BLaER1 (cell line): ENCODE results near the gene SLC7A7.
A peak's percentile ranks its signal among the peaks of the same experiment; 100 is the strongest.
"Not testable (repeated sequence)": the region's sequence is repeated elsewhere in the genome, so short reads cannot be mapped to it uniquely, and the experiment has no call there.

Experiments used
- H3K27ac ChIP-seq: shearing (Covaris generic); formaldehyde crosslinking; 2 replicates; pipeline ENCODE4 v1.8.1; 2022
- H3K27me3 ChIP-seq: shearing (Covaris generic); formaldehyde crosslinking; 2 replicates; pipeline ENCODE4 v1.8.1; 2022
- H3K36me3 ChIP-seq: shearing (Covaris generic); formaldehyde crosslinking; 2 replicates; pipeline ENCODE4 v1.8.1; 2022
- H3K4me1 ChIP-seq: shearing (Covaris generic); formaldehyde crosslinking; 2 replicates; pipeline ENCODE4 v1.8.1; 2022
- H3K4me2 ChIP-seq: shearing (Covaris generic); formaldehyde crosslinking; 2 replicates; pipeline ENCODE4 v1.8.1; 2022
- H3K4me3 ChIP-seq: shearing (Covaris generic); formaldehyde crosslinking; 2 replicates; pipeline ENCODE4 v1.8.1; 2022
- H3K9ac ChIP-seq: shearing (Covaris generic); formaldehyde crosslinking; 2 replicates; pipeline ENCODE4 v1.8.1; 2022
- H3K9me3 ChIP-seq: shearing (Covaris generic); formaldehyde crosslinking; 2 replicates; pipeline ENCODE4 v1.8.1; 2022
- H4K20me1 ChIP-seq: shearing (Covaris generic); formaldehyde crosslinking; 2 replicates; pipeline ENCODE4 v1.8.1; 2022
- Cebpa-rat ChIP-seq: shearing (Covaris generic); IDR thresholded peaks from 2 replicates; pipeline ENCODE4 v1.8.1; 2022

Gene SLC7A7

DNA sequence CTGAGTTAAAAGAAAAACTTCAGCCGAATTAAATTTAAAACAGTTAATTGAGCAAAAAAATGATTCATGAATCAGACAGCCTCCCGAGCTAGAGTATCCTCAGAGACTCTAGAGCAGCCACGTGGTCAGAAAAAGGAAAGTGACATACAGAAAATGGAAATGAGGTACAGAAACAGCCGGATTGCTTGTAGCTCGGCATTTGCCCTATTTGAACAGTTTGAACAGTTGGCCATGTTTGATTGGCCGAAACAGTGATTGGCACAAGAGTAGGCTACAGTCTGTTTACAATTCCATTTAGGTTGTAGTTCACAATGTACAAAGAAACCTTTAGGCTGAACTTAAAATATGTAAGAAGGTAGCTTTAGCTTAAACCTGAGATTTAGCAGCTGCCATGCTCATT is 61.6 kb downstream of the SLC7A7 start:
- no peak overlapping the region for H3K27ac ChIP-seq
- no peak overlapping the region for H3K4me2 ChIP-seq
- no peaks in the 10 kb centered on the region for H3K36me3 ChIP-seq
- peaks cover 9% of the 10 kb centered on the region for H3K4me1 ChIP-seq
- H3K9me3 ChIP-seq: no peaks in the 10 kb centered on the region
- H3K9ac ChIP-seq: no peak overlapping the region
- H3K27me3 ChIP-seq: no peaks in the 10 kb centered on the region
- H3K4me3 ChIP-seq: no peak overlapping the region
- H4K20me1 ChIP-seq: no peaks in the 10 kb centered on the region
- no peak for TF ChIP-seq Cebpa-rat

DNA sequence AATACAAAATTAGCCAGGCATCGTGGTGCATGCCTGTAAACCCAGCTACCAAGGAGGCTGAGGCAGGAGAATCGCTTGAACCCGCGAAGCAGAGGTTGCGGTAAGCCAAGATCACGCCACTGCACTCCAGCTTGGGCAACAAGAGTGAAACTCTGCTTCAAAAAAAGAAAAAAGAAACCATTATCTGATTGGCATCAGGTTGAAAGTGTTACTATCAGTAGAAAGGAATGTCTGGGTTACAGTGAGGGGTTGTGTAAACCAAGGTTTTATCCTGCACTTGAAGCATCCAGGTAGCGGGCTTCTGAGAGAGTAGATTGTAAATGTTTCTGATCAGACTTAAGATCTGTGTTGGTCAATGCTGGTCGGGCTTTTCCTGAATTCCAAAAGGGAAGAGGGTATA is 62.8 kb downstream of the SLC7A7 start:
- Histone ChIP-seq H3K36me3 (no peaks in the 10 kb centered on the region), H4K20me1 (no peaks in the 10 kb centered on the region), H3K9me3 (no peaks in the 10 kb centered on the region), H3K27me3 (no peaks in the 10 kb centered on the region), H3K9ac (no peak overlapping the region), H3K27ac (no peak overlapping the region), H3K4me3 (no peak overlapping the region), H3K4me1 (peaks cover 16% of the 10 kb centered on the region), H3K4me2 (no peak overlapping the region)
- no peak for TF ChIP-seq Cebpa-rat

DNA sequence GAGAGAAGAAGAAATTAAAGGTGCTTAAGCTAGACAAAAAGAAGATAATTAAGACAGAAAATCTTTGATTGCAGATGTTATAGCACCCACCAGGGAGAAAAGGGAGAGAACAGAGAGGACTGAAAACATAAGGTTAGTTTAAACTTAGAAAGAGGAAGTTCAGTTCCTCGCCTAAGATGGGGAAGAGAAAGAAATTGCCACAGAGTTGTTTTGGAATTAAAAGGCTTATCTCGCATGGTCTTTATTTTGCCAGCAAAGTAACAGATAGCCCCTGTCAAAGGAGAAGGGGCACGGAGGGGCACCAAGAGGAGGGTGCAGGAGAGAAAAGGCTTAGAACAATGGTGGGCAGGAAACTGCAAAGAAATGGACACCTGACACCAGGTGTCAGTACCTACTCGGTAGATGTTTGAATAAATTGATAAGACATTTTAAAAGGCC is 66.6 kb downstream of the SLC7A7 start:
- Histone ChIP-seq H3K4me2 (peak overlapping the region; percentile 63), H3K4me1 (peaks cover 16% of the 10 kb centered on the region), H3K27me3 (no peaks in the 10 kb centered on the region), H3K36me3 (no peaks in the 10 kb centered on the region), H4K20me1 (no peaks in the 10 kb centered on the region), H3K27ac (peak overlapping the region; percentile 15; the same call in 1 of the 2 replicates), H3K4me3 (no peak overlapping the region), H3K9ac (no peak overlapping the region), H3K9me3 (no peaks in the 10 kb centered on the region)
- no peak for TF ChIP-seq Cebpa-rat

DNA sequence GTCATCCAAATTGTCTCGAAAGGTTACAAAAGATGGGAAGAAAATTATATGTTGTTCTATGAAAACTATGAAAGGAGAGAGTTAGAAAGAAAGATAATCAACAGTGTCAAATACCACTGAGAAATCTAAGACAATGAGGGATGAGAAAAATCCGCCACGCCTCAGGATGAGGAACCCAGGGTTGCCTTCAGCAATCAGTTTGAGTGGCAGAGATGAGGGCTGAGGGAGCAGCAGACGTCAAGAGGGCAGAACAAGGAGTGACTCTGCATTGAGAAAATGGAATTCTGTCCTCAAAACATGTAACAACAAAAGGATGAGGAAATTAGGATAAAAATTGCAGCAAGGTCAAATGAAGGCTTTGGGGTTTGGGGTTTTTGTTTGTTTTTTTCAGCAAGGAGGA is 67.0 kb downstream of the SLC7A7 start:
- H3K9ac ChIP-seq: no peak overlapping the region
- peak overlapping the region; percentile 15; the same call in 1 of the 2 replicates for H3K27ac ChIP-seq
- H4K20me1 ChIP-seq: no peaks in the 10 kb centered on the region
- TF ChIP-seq Cebpa-rat: no peak
- peaks cover 16% of the 10 kb centered on the region for H3K4me1 ChIP-seq
- no peak overlapping the region for H3K4me3 ChIP-seq
- H3K9me3 ChIP-seq: no peaks in the 10 kb centered on the region
- H3K27me3 ChIP-seq: no peaks in the 10 kb centered on the region
- H3K4me2 ChIP-seq: peak overlapping the region; percentile 63
- no peaks in the 10 kb centered on the region for H3K36me3 ChIP-seq

DNA sequence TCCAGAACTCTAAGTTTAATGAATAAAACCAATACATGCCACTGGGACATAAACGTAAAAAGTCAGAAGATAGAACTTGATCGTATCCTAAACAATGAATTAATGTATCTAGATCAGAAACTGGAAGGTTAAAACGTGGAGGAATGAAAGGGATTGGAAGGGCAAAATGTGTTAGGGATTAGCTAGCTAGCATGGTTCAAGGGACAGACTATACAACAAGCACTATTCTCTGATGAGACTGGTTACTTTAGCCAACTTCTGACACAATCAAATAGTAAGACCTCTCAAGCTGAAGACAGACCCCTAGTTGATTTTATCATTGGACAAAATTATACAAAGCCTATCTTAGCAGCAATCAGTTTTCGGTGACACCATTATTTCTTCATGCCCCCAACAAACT is 67.5 kb downstream of the SLC7A7 start:
- Histone ChIP-seq H3K27me3 (no peaks in the 10 kb centered on the region), H3K36me3 (no peaks in the 10 kb centered on the region), H3K9ac (no peak overlapping the region), H3K9me3 (no peaks in the 10 kb centered on the region), H3K27ac (no peak overlapping the region), H3K4me1 (peaks cover 16% of the 10 kb centered on the region), H4K20me1 (no peaks in the 10 kb centered on the region), H3K4me3 (no peak overlapping the region), H3K4me2 (no peak overlapping the region)
- no peak for TF ChIP-seq Cebpa-rat

- Histone ChIP-seq H3K27me3 (no peaks in the 10 kb centered on the region), H3K4me3 (no peak overlapping the region)
- no peak for TF ChIP-seq Cebpa-rat
These were observed 75.2 kb downstream of the SLC7A7 start for GRCh38 chr14:22740020-22740419.

GRCh38 chr14:22739423-22739822 is 75.8 kb downstream of the SLC7A7 start:
- no peaks in the 10 kb centered on the region for H3K36me3 ChIP-seq
- H3K9ac ChIP-seq: no peak overlapping the region
- H3K9me3 ChIP-seq: peaks cover 27% of the 10 kb centered on the region
- H3K4me1 ChIP-seq: no peaks in the 10 kb centered on the region
- H3K4me3 ChIP-seq: no peak overlapping the region
- no peak overlapping the region for H3K27ac ChIP-seq
- H3K27me3 ChIP-seq: no peaks in the 10 kb centered on the region
- no peak for TF ChIP-seq Cebpa-rat
- no peak overlapping the region for H3K4me2 ChIP-seq
- no peaks in the 10 kb centered on the region for H4K20me1 ChIP-seq

More at GRCh38 chr14:22740020-22740419, 75.2 kb downstream of the SLC7A7 start:
- Histone ChIP-seq H3K9me3 (peaks cover 27% of the 10 kb centered on the region), H3K4me1 (no peaks in the 10 kb centered on the region), H3K27ac (no peak overlapping the region), H3K36me3 (no peaks in the 10 kb centered on the region), H3K9ac (no peak overlapping the region), H4K20me1 (no peaks in the 10 kb centered on the region), H3K4me2 (no peak overlapping the region)

- Histone ChIP-seq H3K36me3 (no peaks in the 10 kb centered on the region), H4K20me1 (no peaks in the 10 kb centered on the region), H3K4me2 (no peak overlapping the region), H3K4me1 (no peaks in the 10 kb centered on the region), H3K9me3 (peaks cover 27% of the 10 kb centered on the region), H3K9ac (no peak overlapping the region), H3K27ac (no peak overlapping the region), H3K27me3 (no peaks in the 10 kb centered on the region), H3K4me3 (no peak overlapping the region)
- TF ChIP-seq Cebpa-rat: no peak
These were observed 78.2 kb downstream of the SLC7A7 start for GRCh38 chr14:22737052-22737451.

GRCh38 chr14:22736384-22736783 is 78.9 kb downstream of the SLC7A7 start:
- not testable (repeated sequence) for H3K36me3 ChIP-seq, H3K27ac ChIP-seq, H4K20me1 ChIP-seq, H3K4me2 ChIP-seq, H3K4me1 ChIP-seq, H3K27me3 ChIP-seq, H3K9ac ChIP-seq, H3K4me3 ChIP-seq
- peaks cover 25% of the 10 kb centered on the region for H3K9me3 ChIP-seq

DNA sequence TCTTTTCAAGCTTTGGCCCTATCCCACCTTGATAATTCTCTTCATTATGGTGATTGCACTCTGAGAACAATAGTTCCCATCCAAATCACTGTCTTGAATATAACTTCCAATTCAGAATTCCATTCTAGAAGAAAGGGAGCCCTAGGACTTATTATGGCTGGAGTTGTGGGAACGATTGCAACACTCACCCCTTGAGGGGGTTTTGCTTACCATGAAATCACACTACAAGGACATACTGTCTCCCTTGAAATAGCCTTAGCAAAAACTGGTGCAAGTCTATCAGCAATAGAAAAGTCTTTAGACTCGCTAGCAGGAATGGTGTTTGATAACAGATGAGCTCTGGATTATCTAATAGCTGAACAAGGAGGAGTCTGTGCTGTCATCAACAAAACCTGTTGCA is 80.1 kb downstream of the SLC7A7 start:
- H3K9ac ChIP-seq: no peak overlapping the region
- no peaks in the 10 kb centered on the region for H3K27me3 ChIP-seq
- H3K4me1 ChIP-seq: no peaks in the 10 kb centered on the region
- H3K4me3 ChIP-seq: no peak overlapping the region
- H3K4me2 ChIP-seq: no peak overlapping the region
- no peak for TF ChIP-seq Cebpa-rat
- H3K27ac ChIP-seq: no peak overlapping the region
- H4K20me1 ChIP-seq: no peaks in the 10 kb centered on the region
- H3K36me3 ChIP-seq: no peaks in the 10 kb centered on the region
- peaks cover 23% of the 10 kb centered on the region for H3K9me3 ChIP-seq

DNA sequence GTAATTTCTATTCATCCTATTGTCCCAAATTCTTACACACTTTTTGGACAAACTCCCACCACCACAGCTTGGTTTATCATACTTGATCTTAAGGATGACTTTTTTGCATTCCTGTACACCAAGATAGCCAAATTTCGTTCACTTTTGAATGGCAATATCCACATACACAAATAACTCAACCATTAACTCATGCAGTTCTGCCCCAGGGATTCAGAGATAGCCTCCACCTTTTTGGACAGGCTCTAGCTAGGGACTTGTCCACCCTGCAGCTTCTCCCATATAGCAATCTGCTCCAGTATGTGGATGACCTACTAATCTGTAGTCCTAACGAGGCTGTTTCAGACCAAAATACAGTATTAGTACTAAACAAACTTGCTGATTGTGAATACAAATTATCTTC is 81.4 kb downstream of the SLC7A7 start:
- Histone ChIP-seq H3K9ac (no peak overlapping the region), H3K36me3 (no peaks in the 10 kb centered on the region), H3K4me1 (no peaks in the 10 kb centered on the region), H3K9me3 (peaks cover 18% of the 10 kb centered on the region), H3K27ac (no peak overlapping the region), H4K20me1 (no peaks in the 10 kb centered on the region), H3K4me2 (no peak overlapping the region), H3K27me3 (no peaks in the 10 kb centered on the region), H3K4me3 (no peak overlapping the region)
- TF ChIP-seq Cebpa-rat: no peak

DNA sequence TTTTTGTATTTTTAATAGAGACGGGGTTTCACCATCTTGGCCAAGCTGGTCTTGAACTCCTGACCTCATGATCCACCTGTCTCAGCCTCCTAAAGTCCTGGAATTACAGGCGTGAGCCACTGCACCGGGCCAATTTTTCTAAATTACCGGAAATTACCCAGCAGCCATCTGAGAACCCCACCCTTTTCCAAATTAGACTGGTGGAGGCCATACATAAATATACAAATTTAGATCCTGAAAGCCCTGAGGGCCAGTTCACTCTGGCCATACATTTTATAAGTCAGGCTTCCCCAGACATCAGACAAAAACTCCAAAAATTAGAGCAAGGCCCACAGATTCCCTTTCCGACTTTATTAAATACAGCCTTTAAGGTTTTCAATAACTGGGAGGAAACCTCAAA is 83.2 kb downstream of the SLC7A7 start:
- not testable (repeated sequence) for H3K4me2 ChIP-seq, H4K20me1 ChIP-seq, H3K36me3 ChIP-seq, H3K27ac ChIP-seq, H3K27me3 ChIP-seq, H3K4me3 ChIP-seq, H3K4me1 ChIP-seq, H3K9ac ChIP-seq, H3K9me3 ChIP-seq
